Measurements from ENCODE around the gene DAGLA.

GRCh38 chr11:61695917-61696316, 15.7 kb downstream of the DAGLA start:
- peak in 4 of 6 experiments; percentile 27 to 59 (median 30) for TF ChIP-seq CTCF (IDR thresholded peaks at IDR 0.05)
- peak; percentile 73 to 74 for TF ChIP-seq POLR2AphosphoS5 (IDR thresholded peaks at IDR 0.05)
- peak in 2 of 4 donors; percentile 31 to 63 for TF ChIP-seq EP300 (IDR thresholded peaks at IDR 0.05)
- no peak for TF ChIP-seq POLR2A (IDR thresholded peaks at IDR 0.05)
